HG03097 (cell line): ENCODE results near the gene TMSB15C.
"Not testable (repeated sequence)": the region's sequence is repeated elsewhere in the genome, so short reads cannot be mapped to it uniquely, and the experiment has no call there.

ENCODE experiments used
- ATAC-seq: cut with Tn5 transposase; IDR thresholded peaks from one replicate; pipeline ENCODE4 v1.9.1; 2021; ENCODE audit not compliant: unreplicated experiment, low FRiP score

TMSB15C gene

GRCh38 chrX:104075778-104076445, at the start of gene TMSB15C:
Gene TMSB15C, minus strand, starts transcription at chrX:104076236.
- peak; percentile 96 for ATAC-seq

GRCh38 chrX:104122829-104123228, 46.8 kb upstream of the TMSB15C start:
- ATAC-seq: peak; percentile 70

GRCh38 chrX:104118765-104119164, 42.7 kb upstream of the TMSB15C start:
- ATAC-seq: no peak

DNA sequence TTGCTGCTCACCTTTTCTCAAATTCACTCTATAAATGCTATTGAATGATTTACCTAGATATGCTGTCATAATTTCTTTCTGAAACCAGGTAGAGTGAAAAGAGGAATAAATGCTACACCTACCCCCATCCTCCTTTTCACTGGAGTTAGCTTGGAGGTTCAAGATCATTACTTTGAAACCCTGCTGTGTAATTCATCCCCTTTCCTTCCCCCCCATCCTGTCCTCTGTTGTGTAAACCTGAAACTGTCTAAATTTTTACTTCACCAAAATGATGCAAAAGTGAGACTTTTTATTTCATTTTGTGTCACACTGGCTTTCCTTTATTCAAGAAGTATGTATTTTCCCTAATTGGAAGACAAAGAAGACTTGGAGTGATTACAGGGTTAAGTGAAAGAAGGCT, 41.7 kb upstream of the TMSB15C start:
- ATAC-seq: no peak

- peak; percentile 44 for ATAC-seq
These were observed 37.4 kb upstream of the TMSB15C start for GRCh38 chrX:104113222-104113965.

- peak; percentile 62 for ATAC-seq
These were observed 36.4 kb upstream of the TMSB15C start, which contains the start of gene ZCCHC18 for GRCh38 chrX:104112326-104112951. Gene ZCCHC18, plus strand, starts transcription at chrX:104112523. Its CDS starts 1,589 bp downstream, at chrX:104114112.

DNA sequence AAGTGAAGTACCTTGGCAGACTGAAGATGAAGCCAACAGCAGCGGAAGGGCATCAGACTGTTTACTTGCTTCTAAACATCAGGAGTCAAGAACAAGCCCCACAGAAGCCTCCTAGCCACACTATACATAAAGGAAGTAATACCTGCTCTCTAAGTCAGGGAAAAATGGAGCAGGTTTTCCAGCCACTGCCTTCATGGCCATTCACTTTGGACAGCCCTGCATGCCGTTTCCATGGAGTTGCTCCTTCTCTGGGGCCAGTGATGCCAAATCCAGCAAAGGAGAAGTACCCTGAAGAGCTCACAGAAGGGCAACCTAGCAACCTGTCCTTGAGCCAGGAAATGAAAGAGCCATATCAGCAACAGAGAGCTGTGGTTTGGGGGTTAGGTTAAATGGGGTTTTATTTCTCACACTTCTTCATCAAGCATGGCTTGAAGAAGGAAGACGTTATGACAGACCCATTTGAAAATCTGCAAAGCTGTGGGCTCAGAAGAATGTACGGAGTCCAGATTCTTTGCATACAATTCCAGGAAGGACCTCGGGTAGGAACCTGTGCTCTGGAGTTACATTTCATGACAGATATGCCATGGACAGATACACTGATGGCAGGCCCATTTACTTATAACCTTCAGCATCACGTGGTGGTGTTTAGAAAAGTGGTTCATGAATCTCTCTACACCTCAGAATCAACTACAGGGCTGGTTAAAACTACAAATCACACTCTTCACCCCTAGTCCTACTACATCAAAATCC, 34.6 kb upstream of the TMSB15C start:
- peak; percentile 37 for ATAC-seq

- ATAC-seq: no peak
These were observed 32.9 kb upstream of the TMSB15C start for GRCh38 chrX:104108955-104109354.

GRCh38 chrX:104105330-104106262, 29.6 kb upstream of the TMSB15C start:
- ATAC-seq: no peak

- no peak for ATAC-seq
These were observed 28.6 kb upstream of the TMSB15C start for GRCh38 chrX:104104676-104105075.

DNA sequence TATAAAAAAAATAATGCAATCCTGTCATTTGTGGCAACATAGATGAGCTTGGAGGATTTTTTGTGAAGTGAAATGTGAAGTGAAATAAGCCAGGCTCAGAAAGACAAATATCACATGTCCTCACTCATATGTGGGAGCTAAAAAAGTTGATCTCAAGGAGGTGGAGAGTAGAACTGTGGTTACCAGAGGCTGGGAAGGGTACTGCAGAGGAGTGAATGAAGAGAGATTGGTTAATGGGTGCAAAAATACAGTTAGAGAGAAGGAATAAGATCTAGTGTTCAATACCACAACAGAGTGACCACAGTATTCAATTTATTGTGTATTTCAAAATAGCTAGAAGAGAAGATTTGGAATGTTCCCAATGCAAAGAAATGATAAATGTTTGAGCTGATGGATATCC, 22.9 kb upstream of the TMSB15C start:
- no peak for ATAC-seq

GRCh38 chrX:104098151-104098808, 22.2 kb upstream of the TMSB15C start:
- ATAC-seq: no peak

- no peak for ATAC-seq
These were observed 9.9 kb upstream of the TMSB15C start for GRCh38 chrX:104085919-104086318.

DNA sequence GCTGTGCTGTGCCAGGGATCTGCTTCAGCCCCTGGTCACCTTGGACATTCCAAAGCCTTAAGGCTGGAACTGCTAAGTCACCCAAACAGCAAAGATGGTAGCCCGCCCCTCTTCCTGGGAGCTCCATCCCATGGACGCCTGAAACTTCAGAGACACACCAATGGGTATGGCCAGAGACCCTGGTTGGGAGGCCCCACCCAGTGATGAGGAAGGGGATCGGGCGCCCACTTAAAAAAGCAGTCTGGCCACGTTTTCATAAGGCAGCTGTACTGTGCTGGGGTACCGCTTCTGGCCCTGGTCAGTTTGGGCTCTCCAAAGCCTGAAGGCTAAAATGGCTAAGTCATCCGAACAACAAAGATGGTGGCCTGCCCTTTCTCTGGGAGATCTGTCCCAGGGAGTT, 9.4 kb upstream of the TMSB15C start:
- no peak for ATAC-seq

DNA sequence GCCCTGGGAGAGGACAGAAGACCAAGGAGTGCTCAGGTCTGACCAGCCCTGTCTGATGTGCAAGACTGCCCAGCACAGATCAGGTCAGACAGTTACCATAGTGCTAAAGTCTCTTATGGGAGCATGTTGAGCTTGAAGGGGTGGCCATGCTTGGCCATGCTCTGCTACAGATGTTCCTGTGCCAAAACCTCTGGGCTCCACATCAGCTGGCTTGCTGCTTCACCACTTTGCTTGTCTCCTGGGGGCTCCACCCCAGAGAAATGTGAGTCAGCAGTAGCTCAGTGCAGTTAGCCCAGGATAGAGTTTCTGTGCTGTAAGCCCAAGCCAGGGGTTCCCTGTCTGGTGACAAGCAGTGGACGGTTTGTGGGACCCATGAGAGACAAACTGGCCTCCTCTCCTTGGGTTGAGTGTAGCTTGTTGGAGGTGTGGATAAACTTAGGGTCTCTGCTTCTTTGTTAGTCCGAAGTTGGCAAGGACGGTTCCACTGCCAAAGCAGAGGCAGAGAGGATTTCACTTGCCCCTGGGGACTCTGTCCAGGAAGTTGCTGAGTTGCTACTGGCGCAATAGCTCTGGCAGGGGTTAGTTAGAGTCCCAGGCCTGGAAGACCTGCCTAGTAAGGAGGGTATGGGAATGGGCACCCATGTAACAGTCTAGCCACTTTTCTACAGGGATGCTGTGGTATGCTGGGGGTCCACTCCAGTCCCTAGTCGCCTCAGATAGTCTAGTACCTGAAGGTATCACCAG, 8.7 kb upstream of the TMSB15C start:
- no peak for ATAC-seq

- no peak for ATAC-seq
These were observed 8.0 kb upstream of the TMSB15C start for GRCh38 chrX:104084063-104084462.

GRCh38 chrX:104077854-104078253, 1.8 kb upstream of the TMSB15C start:
- not testable (repeated sequence) for ATAC-seq

GRCh38 chrX:104062636-104063035, 13.4 kb downstream of the TMSB15C start:
- not testable (repeated sequence) for ATAC-seq

- ATAC-seq: not testable (repeated sequence)
These were observed 21.1 kb downstream of the TMSB15C start for GRCh38 chrX:104054956-104055355.
